ENCODE data around the gene FMO3. TPM values are rescaled to one million over a fixed set of nuclear protein-coding genes. Genes with fewer than 3 reads are reported as not detected.

The FMO3 gene
- total RNA-seq, 1 experiment from 2014 or later: 0.12 TPM

GRCh38 chr1:171081314-171081753 is 9.4 kb upstream of the FMO3 start:
- Histone ChIP-seq H3K79me2 (ENCODE audit: insufficient read depth, low read length) (no peaks in the 10 kb centered on the region), H3K9ac (ENCODE audit: low read length) (no peak overlapping the region), H4K20me1 (ENCODE audit: insufficient read depth) (no peaks in the 10 kb centered on the region), H3K27me3 (ENCODE audit: insufficient read depth, low read length) (no peaks in the 10 kb centered on the region), H3K36me3 (ENCODE audit: control insufficient read depth in 1 of 2, insufficient read depth in 2 of 2, low read length in 2 of 2) (no peaks in the 10 kb centered on the region), H3K4me1 (ENCODE audit: control insufficient read depth in 1 of 2, insufficient read depth in 2 of 2, low read length in 2 of 2) (no peaks in the 10 kb centered on the region), H3K9me2 (ENCODE audit: insufficient read depth) (no peaks in the 10 kb centered on the region), H3K9me3 (ENCODE audit: control insufficient read depth in 1 of 2, insufficient read depth in 1 of 2, low read depth in 1 of 2, low read length in 2 of 2) (no peaks in the 10 kb centered on the region), H3K27ac (ENCODE audit: low read depth, low read length) (no peak overlapping the region), H3K4me3 (replicated peaks in 1 of 2; ENCODE audit: low read depth in 1 of 2, low read length in 2 of 2) (no peak overlapping the region), H3K4me2 (ENCODE audit: low read length) (no peak overlapping the region), H2AFZ (ENCODE audit: low read depth, low read length, poor library complexity, severe bottlenecking) (peak overlapping the region; percentile 63)
- intact Hi-C loops (cut with micrococcal nuclease): loop anchor here (1.0 to 10.0 kb wide), 3 partner anchors 145 to 633 kb away; no protein-coding TSS in a partner anchor
- DNase-seq (ENCODE audit: low read depth, low spot score) (peak; percentile 15), ATAC-seq (no peak)
- TF ChIP-seq MAX (IDR thresholded peaks at IDR 0.05) (no peak), RAD21 (IDR thresholded peaks at IDR 0.05; ENCODE audit: low read depth) (peak; percentile 61), CTCF (IDR thresholded peaks at IDR 0.05 in 2 of 3, conservative IDR thresholded peaks at IDR 0.05 in 1 of 3; ENCODE audit: borderline replicate concordance in 1 of 3, insufficient read depth in 1 of 3, low read depth in 2 of 3, low read length in 2 of 3) (peak; percentile 21 to 54 (median 47); a peak in 4 of 6 replicates)
- POLR2A ChIA-PET: no interaction called here
- RAD21 ChIA-PET (ENCODE audit: low non-redundant PET in 1 of 2, low total read pairs in 2 of 2, uncharacterized antibody in 2 of 2, unreplicated experiment in 2 of 2): interaction anchor here (1.0 kb wide), 3 partner anchors 146 to 635 kb away, joined by 3 to 9 read pairs (median 4); partner anchors contain the start of gene FMO4 (in 1 of the 2)
- BruUV-seq (replicated peaks): no TSS peak
- CTCF ChIA-PET: interaction anchor here (0.7 to 3.0 kb wide), 10 partner anchors 9 to 634 kb away, joined by 3 to 52 read pairs (median 4); partner anchors contain the start of genes FMO3 and FMO4

- BruUV-seq (replicated peaks): no TSS peak
- TF ChIP-seq EGR1 (IDR thresholded peaks at IDR 0.05; ENCODE audit: low read depth) (no peak), CBX3 (IDR thresholded peaks at IDR 0.05; ENCODE audit: low read depth) (no peak), ZNF274 (IDR thresholded peaks at IDR 0.05; ENCODE audit: low read depth, low read length) (no peak), TCF7L2 (IDR thresholded peaks at IDR 0.05; ENCODE audit: borderline replicate concordance, extremely low read depth, insufficient read depth, insufficient read length) (no peak), SP1 (IDR thresholded peaks at IDR 0.05; ENCODE audit: low read depth) (no peak), SIN3A (IDR thresholded peaks at IDR 0.05; ENCODE audit: low read depth) (no peak), REST (IDR thresholded peaks at IDR 0.05; ENCODE audit: low read depth) (no peak), CEBPB (IDR thresholded peaks at IDR 0.05; ENCODE audit: low read depth) (no peak)
- peak overlapping the region; percentile 63 for H2AFZ ChIP-seq (ENCODE audit: low read depth, low read length, poor library complexity, severe bottlenecking)
These were observed 8.9 kb upstream of the FMO3 start for GRCh38 chr1:171081763-171082201.

More at GRCh38 chr1:171081763-171082201, 8.9 kb upstream of the FMO3 start:
- Histone ChIP-seq H3K4me1 (ENCODE audit: control insufficient read depth in 1 of 2, insufficient read depth in 2 of 2, low read length in 2 of 2) (no peaks in the 10 kb centered on the region), H3K9ac (ENCODE audit: low read length) (no peak overlapping the region), H3K36me3 (ENCODE audit: control insufficient read depth in 1 of 2, insufficient read depth in 2 of 2, low read length in 2 of 2) (no peaks in the 10 kb centered on the region), H3K9me3 (ENCODE audit: control insufficient read depth in 1 of 2, insufficient read depth in 1 of 2, low read depth in 1 of 2, low read length in 2 of 2) (no peaks in the 10 kb centered on the region), H3K27ac (ENCODE audit: low read depth, low read length) (no peak overlapping the region), H3K9me2 (ENCODE audit: insufficient read depth) (no peaks in the 10 kb centered on the region), H3K79me2 (ENCODE audit: insufficient read depth, low read length) (no peaks in the 10 kb centered on the region), H3K27me3 (ENCODE audit: insufficient read depth, low read length) (no peaks in the 10 kb centered on the region), H4K20me1 (ENCODE audit: insufficient read depth) (no peaks in the 10 kb centered on the region), H3K4me3 (replicated peaks in 1 of 2; ENCODE audit: low read depth in 1 of 2, low read length in 2 of 2) (no peak overlapping the region), H3K4me2 (ENCODE audit: low read length) (no peak overlapping the region)
- intact Hi-C loops (cut with micrococcal nuclease): loop anchor here (1.0 to 10.0 kb wide), 3 partner anchors 145 to 633 kb away; no protein-coding TSS in a partner anchor
- RAD21 ChIA-PET (ENCODE audit: low non-redundant PET in 1 of 2, low total read pairs in 2 of 2, uncharacterized antibody in 2 of 2, unreplicated experiment in 2 of 2): interaction anchor here (1.0 kb wide), 3 partner anchors 145 to 634 kb away, joined by 3 to 9 read pairs (median 4); partner anchors contain the start of gene FMO4 (in 1 of the 2)
- POLR2A ChIA-PET: no interaction called here
- DNase-seq (ENCODE audit: low read depth, low spot score): no peak
- CTCF ChIA-PET: interaction anchor here (0.7 to 3.0 kb wide), 10 partner anchors 8 to 634 kb away, joined by 3 to 52 read pairs (median 4); partner anchors contain the start of genes FMO3 and FMO4
- ATAC-seq: no peak

All from HCT116 (cell line).